OCI-LY3 (cell line): Measurements from ENCODE around the gene ARMC9.

ENCODE experiments used
- CTCF ChIP-seq: fragments of 200-600, 300-600 bp; sonication (generic); IDR thresholded peaks from 2 replicates; pipeline ENCODE4 v1.5.1; 2014; ENCODE audit warnings: antibody characterized with exemption, low read length, low read depth
- EZH2phosphoT487 ChIP-seq: fragments of 200-600 bp; shearing (Covaris generic); IDR thresholded peaks from 2 replicates; pipeline ENCODE4 v1.6.1; 2018; ENCODE audit warnings: antibody characterized with exemption, mixed run types, low read depth

GRCh38 chr2:231300020-231300721 is 101.7 kb downstream of the ARMC9 start:
- no peak for TF ChIP-seq EZH2phosphoT487
- no peak for TF ChIP-seq CTCF
